ENCODE measurements around the gene CLDND1.

Gene CLDND1

GRCh38 chr3:98556164-98557130 is 33.7 kb upstream of the CLDND1 start:
- DNase-seq (ENCODE audit: extremely low read depth, low read depth): no peak
- TF ChIP-seq, protein P1, sequence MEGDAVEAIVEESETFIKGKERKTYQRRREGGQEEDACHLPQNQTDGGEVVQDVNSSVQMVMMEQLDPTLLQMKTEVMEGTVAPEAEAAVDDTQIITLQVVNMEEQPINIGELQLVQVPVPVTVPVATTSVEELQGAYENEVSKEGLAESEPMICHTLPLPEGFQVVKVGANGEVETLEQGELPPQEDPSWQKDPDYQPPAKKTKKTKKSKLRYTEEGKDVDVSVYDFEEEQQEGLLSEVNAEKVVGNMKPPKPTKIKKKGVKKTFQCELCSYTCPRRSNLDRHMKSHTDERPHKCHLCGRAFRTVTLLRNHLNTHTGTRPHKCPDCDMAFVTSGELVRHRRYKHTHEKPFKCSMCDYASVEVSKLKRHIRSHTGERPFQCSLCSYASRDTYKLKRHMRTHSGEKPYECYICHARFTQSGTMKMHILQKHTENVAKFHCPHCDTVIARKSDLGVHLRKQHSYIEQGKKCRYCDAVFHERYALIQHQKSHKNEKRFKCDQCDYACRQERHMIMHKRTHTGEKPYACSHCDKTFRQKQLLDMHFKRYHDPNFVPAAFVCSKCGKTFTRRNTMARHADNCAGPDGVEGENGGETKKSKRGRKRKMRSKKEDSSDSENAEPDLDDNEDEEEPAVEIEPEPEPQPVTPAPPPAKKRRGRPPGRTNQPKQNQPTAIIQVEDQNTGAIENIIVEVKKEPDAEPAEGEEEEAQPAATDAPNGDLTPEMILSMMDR (IDR thresholded peaks at IDR 0.05; ENCODE audit: low read depth, low read length): no peak

GRCh38 chr3:98555025-98555379 is 32.3 kb upstream of the CLDND1 start:
- TF ChIP-seq, protein P1 (IDR thresholded peaks at IDR 0.05; ENCODE audit: low read depth, low read length): no peak
- no peak for DNase-seq (ENCODE audit: extremely low read depth, low read depth)

DNA sequence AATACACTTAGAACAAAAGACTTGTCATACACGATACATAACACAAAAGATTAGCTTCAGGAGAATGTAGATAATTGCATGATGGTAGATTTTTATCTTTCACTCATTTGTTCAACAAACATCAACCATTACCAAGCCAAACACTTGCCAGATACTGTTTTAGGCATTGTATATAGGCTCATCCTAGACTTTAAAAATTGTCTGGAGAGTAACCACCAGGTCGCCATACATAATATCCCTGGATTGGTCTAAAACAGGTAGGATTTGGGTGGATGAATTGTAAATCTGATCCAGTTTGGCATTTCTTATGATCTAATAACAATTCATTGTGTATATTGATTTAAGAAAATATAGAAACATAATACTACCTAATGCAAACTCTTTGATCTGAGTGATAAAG is 31.9 kb upstream of the CLDND1 start:
- TF ChIP-seq, protein P1 (IDR thresholded peaks at IDR 0.05; ENCODE audit: low read depth, low read length): no peak
- no peak for DNase-seq (ENCODE audit: extremely low read depth, low read depth)

DNA sequence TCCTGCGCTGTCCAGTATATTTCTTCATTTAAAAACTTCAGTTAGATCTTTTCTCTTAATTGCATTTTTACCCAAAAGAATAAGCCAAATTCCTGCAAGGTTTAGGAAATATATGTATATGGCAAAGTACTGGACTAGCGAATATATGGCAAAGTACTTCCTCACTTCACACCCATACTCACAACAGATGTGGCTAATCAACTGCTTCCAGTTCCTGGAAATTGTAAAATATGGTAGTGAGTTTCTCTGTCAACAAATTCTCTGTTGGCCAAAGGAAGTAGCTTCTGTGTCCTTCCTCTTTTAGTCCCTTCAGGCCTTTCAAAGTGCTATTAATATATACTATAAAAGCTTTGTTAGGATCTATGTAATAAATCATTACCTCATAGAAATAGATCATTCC is 31.1 kb upstream of the CLDND1 start:
- TF ChIP-seq, protein P1 (IDR thresholded peaks at IDR 0.05; ENCODE audit: low read depth, low read length): no peak

GRCh38 chr3:98553021-98553563 is 30.4 kb upstream of the CLDND1 start:
- TF ChIP-seq, protein P1 (IDR thresholded peaks at IDR 0.05; ENCODE audit: low read depth, low read length): no peak
- DNase-seq (ENCODE audit: extremely low read depth, low read depth): no peak

More for the DNA sequence above, 31.1 kb upstream of the CLDND1 start:
- no peak for DNase-seq (ENCODE audit: extremely low read depth, low read depth)

- TF ChIP-seq, protein P1 (IDR thresholded peaks at IDR 0.05; ENCODE audit: low read depth, low read length): no peak
- no peak for DNase-seq (ENCODE audit: extremely low read depth, low read depth)
Observed at GRCh38 chr3:98552232-98553020, 29.7 kb upstream of the CLDND1 start.

Data from AG09319 (cell line).